K562 (cell line): Measurements from ENCODE around the gene TAF3. TPM values are rescaled to one million over a fixed set of nuclear protein-coding genes. Genes with fewer than 3 reads are reported as not detected.

ENCODE experiments used
- ATAC-seq: fragments of 200-7000 bp; cut with Tn5 transposase; 3 replicates; pipeline ENCODE4 v1.9.1; 2020; ENCODE audit warnings: moderate library complexity
- BruUV-seq: library from RNA; stranded (reverse); fragments of 400-500 nt; replicated peaks from 2 replicates; lab custom pipeline; 2021; lab: Mats Ljungman, UMichigan
- CTCF ChIA-PET: fragments of 300-600 bp; formaldehyde crosslinking; extraction: SDS; loops from one replicate; lab custom pipeline; 2021; ENCODE audit warnings: low intra/inter-chr PET ratio; lab: Yijun Ruan, JAX
- POLR2A ChIA-PET: fragments of 300-600, 350-650 bp; sonication (Branson Sonifier 250); formaldehyde crosslinking; extraction: SDS; loops from one replicate; lab custom pipeline; 2021; ENCODE audit warnings: antibody characterized with exemption, inconsistent platforms; lab: Yijun Ruan, JAX
- DNase-seq, 4 experiments: peaks; one replicate each; pipeline versions ENCODE4 v3.0.0 to v3.0.0-alpha.2; 2011 to 2018; ENCODE audit warnings: low spot score in 3 of 4, mixed read lengths in 3 of 4; ENCODE audit errors: extremely low read depth in 1 of 4
- FAIRE-seq: peaks from 2 replicates; lab custom pipeline; 2011; peaks lifted over from hg19 to GRCh38; lab: Jason Lieb, UNC
- H2AFZ ChIP-seq: 2 replicates; pipeline ENCODE4 v1.6.0; 2011; ENCODE audit warnings: low read depth, low read length, control low read depth, inconsistent platforms
- H3K27ac ChIP-seq: fragments of 200-600 bp; 3 replicates; pipeline ENCODE4 v1.8.0; 2011; ENCODE audit warnings: low read depth, mild to moderate bottlenecking, control low read depth, inconsistent platforms, low read length, moderate library complexity, mixed read lengths; ENCODE audit errors: extremely low read depth
- H3K27me3 ChIP-seq, 2 experiments: fragments of 300-600 bp in 1 of 2; 2 replicates in 1 of 2; 3 replicates in 1 of 2; pipeline versions ENCODE4 v1.6.0 to v1.8.0; 2011; ENCODE audit warnings: inconsistent platforms in 2 of 2, low read length in 2 of 2, mild to moderate bottlenecking in 1 of 2, mixed read lengths in 1 of 2, moderate library complexity in 1 of 2; ENCODE audit not compliant: control insufficient read depth in 2 of 2, insufficient read depth in 2 of 2
- H3K36me3 ChIP-seq: fragments of 300-600 bp; 3 replicates; pipeline ENCODE4 v1.8.0; 2011; ENCODE audit warnings: mild to moderate bottlenecking, low read length, inconsistent platforms; ENCODE audit not compliant: control insufficient read depth, insufficient read depth
- H3K4me1 ChIP-seq, 2 experiments: fragments of 200-600 bp in 1 of 2; replicated peaks in 1 of 2; 2 replicates in 1 of 2; 3 replicates in 1 of 2; pipeline versions ENCODE4 v1.5.1 to v1.8.0; 2011; ENCODE audit warnings: inconsistent platforms in 2 of 2, low read length in 2 of 2, mild to moderate bottlenecking in 1 of 2, mixed read lengths in 1 of 2, moderate library complexity in 1 of 2; ENCODE audit not compliant: control insufficient read depth in 2 of 2, insufficient read depth in 2 of 2
- H3K4me2 ChIP-seq: 2 replicates; pipeline ENCODE4 v1.6.1; 2011; ENCODE audit warnings: low read length, control low read depth, inconsistent platforms, mixed read lengths; ENCODE audit not compliant: insufficient read depth
- H3K4me3 ChIP-seq: fragments of 200-600 bp; sonication (generic), shearing (Covaris generic); 2 replicates; pipeline ENCODE4 v1.5.1; 2016; ENCODE audit warnings: control low read depth, inconsistent platforms
- H3K79me2 ChIP-seq: fragments of 200-600 bp; 3 replicates; pipeline ENCODE4 v1.8.0; 2011; ENCODE audit warnings: low read length, inconsistent platforms; ENCODE audit not compliant: control insufficient read depth, insufficient read depth
- H3K9ac ChIP-seq, 2 experiments: 2 replicates each; pipeline versions ENCODE4 v1.6.0 to v1.6.1; 2011; ENCODE audit warnings: low read depth in 2 of 2, low read length in 2 of 2, control low read depth in 1 of 2, inconsistent platforms in 1 of 2, mild to moderate bottlenecking in 1 of 2, mixed read lengths in 1 of 2; ENCODE audit not compliant: insufficient read depth in 1 of 2
- H3K9me1 ChIP-seq: one replicate; pipeline ENCODE4 v1.6.0; 2011; ENCODE audit warnings: inconsistent platforms, mild to moderate bottlenecking, low read length, moderate library complexity; ENCODE audit not compliant: control insufficient read depth, insufficient read depth
- H3K9me3 ChIP-seq: replicated peaks from 2 replicates; pipeline ENCODE4 v1.5.1; 2011; ENCODE audit warnings: low read depth, low read length, inconsistent platforms; ENCODE audit not compliant: control insufficient read depth, insufficient read depth
- H4K20me1 ChIP-seq: replicated peaks from 2 replicates; pipeline ENCODE4 v1.6.1; 2011; ENCODE audit warnings: low read length, inconsistent platforms, mixed read lengths; ENCODE audit not compliant: control insufficient read depth, insufficient read depth
- CCNT2 ChIP-seq: IDR thresholded peaks from 2 replicates; pipeline ENCODE4 v1.6.1; 2011; ENCODE audit warnings: borderline replicate concordance, low read depth, mild to moderate bottlenecking, moderate library complexity, mixed read lengths, low read length; ENCODE audit not compliant: insufficient read length; ENCODE audit errors: extremely low read depth
- FOXM1 ChIP-seq, 2 experiments: fragments of 450-650 bp in 1 of 2; sonication (generic) in 1 of 2; formaldehyde crosslinking in 1 of 2; IDR thresholded peaks; 2 replicates each; pipeline versions ENCODE4 v1.6.1 to v1.9.0; 2017 to 2022; ENCODE audit warnings: low read depth in 2 of 2, mild to moderate bottlenecking in 2 of 2, missing genetic modification reagents in 1 of 2, moderate library complexity in 1 of 2
- GTF2E2 ChIP-seq: fragments of 200-800 bp; sonication (Bioruptor generic); IDR thresholded peaks from 2 replicates; pipeline ENCODE4 v1.6.1; 2016; ENCODE audit warnings: missing genetic modification characterization, missing compliant biosample characterization
- HIVEP1 ChIP-seq: fragments of 250-450 bp; sonication (Bioruptor Pico); IDR thresholded peaks from 2 replicates; pipeline ENCODE4 v1.4.0; 2020; ENCODE audit warnings: mild to moderate bottlenecking
- HLTF ChIP-seq: fragments of 450-650 bp; IDR thresholded peaks from 2 replicates; pipeline ENCODE4 v1.6.1; 2016
- PCBP1 ChIP-seq: fragments of 200-400 bp; formaldehyde crosslinking; IDR thresholded peaks from 2 replicates; pipeline ENCODE4 v1.6.1; 2018; ENCODE audit warnings: mild to moderate bottlenecking, low read depth, low read length; ENCODE audit not compliant: poor library complexity, severe bottlenecking
- RAD21 ChIP-seq, 2 experiments: fragments of 250-450 bp in 1 of 2; fragments of 450-650 bp in 1 of 2; sonication (Bioruptor Pico) in 1 of 2; formaldehyde crosslinking in 1 of 2; IDR thresholded peaks in 1 of 2; conservative IDR thresholded peaks in 1 of 2; 2 replicates each; pipeline versions ENCODE4 v1.4.0 to v1.8.0; 2020 to 2022; ENCODE audit warnings: mild to moderate bottlenecking in 2 of 2, moderate library complexity in 1 of 2
- RNF2 ChIP-seq: sonication (generic); IDR thresholded peaks from 2 replicates; pipeline ENCODE4 v1.6.1; 2016
- SMARCE1 ChIP-seq: fragments of 450-650 bp; IDR thresholded peaks from 2 replicates; pipeline ENCODE4 v1.7.1; 2016; ENCODE audit warnings: mild to moderate bottlenecking
- XRCC3 ChIP-seq: fragments of 450-650 bp; IDR thresholded peaks from 2 replicates; pipeline ENCODE4 v1.6.1; 2017; ENCODE audit warnings: mild to moderate bottlenecking, moderate library complexity
- ZNF175 ChIP-seq: fragments of 200-800 bp; sonication (Bioruptor generic); IDR thresholded peaks from 2 replicates; pipeline ENCODE4 v1.6.1; 2016; ENCODE audit warnings: low read depth, mild to moderate bottlenecking, missing genetic modification characterization, missing compliant biosample characterization
- ZNF184 ChIP-seq: sonication (generic); formaldehyde crosslinking; IDR thresholded peaks from 2 replicates; pipeline ENCODE4 v1.5.0; 2020; ENCODE audit warnings: missing genetic modification reagents
- WGBS: fragments of 100-300 bp; shearing (Covaris generic); methylation state at CpG from one replicate; pipeline ENCODE4 v1.1.6; 2016; ENCODE audit warnings: low coverage, mixed read lengths; ENCODE audit not compliant: insufficient coverage; ENCODE audit errors: missing lambda C conversion rate; 5-methylcytosine and 5-hydroxymethylcytosine counted together
- in situ Hi-C: fragments of 300-500 bp; cut with MboI; formaldehyde crosslinking; loops from 4 replicates; pipeline ENCODE4 v1.15.0; 2018; ENCODE audit warnings: inconsistent platforms, mixed read lengths
- intact Hi-C: fragments of 100-400 bp; cut with micrococcal nuclease; formaldehyde crosslinking; loops from 2 replicates; pipeline ENCODE4 v1.14.2; 2022
- polyA plus RNA-seq, 8 experiments: library from polyadenylated mRNA; depleted of rRNA in 4 of 8; stranded (reverse) in 5 of 8; unstranded in 3 of 8; fragments of >200 nt; fragmentation: Nextera tagmentation in 2 of 8; fragmentation: Illumina TruSeq in 1 of 8; extraction: Ambion mirVana in 2 of 8; extraction: Trizol in 1 of 8; gene quantifications; 2 replicates each; pipeline versions ENCODE4 v1.2.1 to v1.2.3, GENCODE V29; 2011 to 2014; ENCODE audit warnings: inconsistent platforms in 1 of 8, missing spikeins in 1 of 8
- total RNA-seq, 7 experiments: library from RNA; depleted of rRNA in 6 of 7; stranded (reverse); fragments of >200 nt in 6 of 7; fragmentation: Illumina TruSeq in 2 of 7; extraction: Trizol in 2 of 7; gene quantifications; 2 replicates each; pipeline versions ENCODE4 v1.2.1 to v1.2.3, GENCODE V29; 2011 to 2021; ENCODE audit warnings: low replicate concordance in 1 of 7
- TF ChIP-seq, protein P1 (sequence below), 2 experiments: fragments of 150-350 bp in 1 of 2; IDR thresholded peaks; 2 replicates each; pipeline ENCODE4 v1.6.1; 2012 to 2016; ENCODE audit warnings: low read depth in 2 of 2, low read length in 2 of 2, mild to moderate bottlenecking in 1 of 2, moderate library complexity in 1 of 2
- TF ChIP-seq, protein P2 (sequence below), 3 experiments: IDR thresholded peaks in 2 of 3; conservative IDR thresholded peaks in 1 of 3; 2 replicates each; pipeline ENCODE4 v1.5.1; 2011 to 2012; ENCODE audit warnings: low read length in 3 of 3, mild to moderate bottlenecking in 3 of 3, control low read depth in 2 of 3, improper control_type of control experiment in 1 of 3, inconsistent platforms in 1 of 3, low read depth in 1 of 3, mixed read lengths in 1 of 3, moderate library complexity in 1 of 3; ENCODE audit not compliant: insufficient read depth in 2 of 3
- TF ChIP-seq, protein P3 (sequence below): fragments of 450-650 bp; IDR thresholded peaks from one replicate; pipeline ENCODE4 v1.6.1; 2018; ENCODE audit warnings: mild to moderate bottlenecking, moderate library complexity; ENCODE audit not compliant: partially characterized antibody

The TAF3 gene
- total and polyA plus RNA-seq, 9 of the 15 experiments (the other 6 are each of a cell fraction or from before 2014, with no cell fraction given), result 1.5 to 9.9 (median 4.1) TPM

DNA sequence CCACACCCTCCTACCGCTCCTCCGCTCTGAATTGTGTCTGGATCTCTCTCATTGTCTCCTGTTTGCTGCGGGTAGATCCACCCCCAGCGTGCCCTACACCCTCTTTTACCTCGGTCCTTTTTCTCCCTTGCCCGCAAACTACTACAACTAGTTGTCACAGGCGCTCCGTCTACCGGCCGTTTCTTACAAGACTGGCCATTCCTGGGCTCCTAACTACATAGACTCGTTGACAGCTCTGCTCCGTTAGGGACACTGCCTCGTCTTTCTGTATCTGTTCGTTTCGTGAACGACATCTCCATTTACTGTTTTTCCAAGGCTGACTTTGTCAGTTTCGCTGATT, 786 bp downstream of the TAF3 start:
- FAIRE-seq, result peak; percentile 72
- TF ChIP-seq SMARCE1 (0 out of 2 replicates have a peak, but pooled peaks have one; percentile 20), GTF2E2 (tag) (no peak), ZNF175 (CRISPR knock-in tag) (no peak), ZNF184 (CRISPR knock-in tag) (no peak), FOXM1 (IDR thresholded peaks at IDR 0.05; ENCODE audit: low read depth) (no peak), FOXM1 (CRISPR knock-in tag; IDR thresholded peaks at IDR 0.05; ENCODE audit: low read depth) (no peak), HIVEP1 (CRISPR knock-in tag) (no peak), RNF2 (no peak), XRCC3 (no peak), RAD21 (CRISPR knock-in tag; conservative IDR thresholded peaks at IDR 0.05 in 1 of 2, IDR thresholded peaks at IDR 0.05 in 1 of 2) (peak in 1 of 2 experiments; percentile 26; a peak in 1 of 4 replicates), HLTF (0 out of 2 replicates have a peak, but pooled peaks have one; percentile 30), PCBP1 (no peak), CCNT2 (no peak)
- TF ChIP-seq, protein P1, sequence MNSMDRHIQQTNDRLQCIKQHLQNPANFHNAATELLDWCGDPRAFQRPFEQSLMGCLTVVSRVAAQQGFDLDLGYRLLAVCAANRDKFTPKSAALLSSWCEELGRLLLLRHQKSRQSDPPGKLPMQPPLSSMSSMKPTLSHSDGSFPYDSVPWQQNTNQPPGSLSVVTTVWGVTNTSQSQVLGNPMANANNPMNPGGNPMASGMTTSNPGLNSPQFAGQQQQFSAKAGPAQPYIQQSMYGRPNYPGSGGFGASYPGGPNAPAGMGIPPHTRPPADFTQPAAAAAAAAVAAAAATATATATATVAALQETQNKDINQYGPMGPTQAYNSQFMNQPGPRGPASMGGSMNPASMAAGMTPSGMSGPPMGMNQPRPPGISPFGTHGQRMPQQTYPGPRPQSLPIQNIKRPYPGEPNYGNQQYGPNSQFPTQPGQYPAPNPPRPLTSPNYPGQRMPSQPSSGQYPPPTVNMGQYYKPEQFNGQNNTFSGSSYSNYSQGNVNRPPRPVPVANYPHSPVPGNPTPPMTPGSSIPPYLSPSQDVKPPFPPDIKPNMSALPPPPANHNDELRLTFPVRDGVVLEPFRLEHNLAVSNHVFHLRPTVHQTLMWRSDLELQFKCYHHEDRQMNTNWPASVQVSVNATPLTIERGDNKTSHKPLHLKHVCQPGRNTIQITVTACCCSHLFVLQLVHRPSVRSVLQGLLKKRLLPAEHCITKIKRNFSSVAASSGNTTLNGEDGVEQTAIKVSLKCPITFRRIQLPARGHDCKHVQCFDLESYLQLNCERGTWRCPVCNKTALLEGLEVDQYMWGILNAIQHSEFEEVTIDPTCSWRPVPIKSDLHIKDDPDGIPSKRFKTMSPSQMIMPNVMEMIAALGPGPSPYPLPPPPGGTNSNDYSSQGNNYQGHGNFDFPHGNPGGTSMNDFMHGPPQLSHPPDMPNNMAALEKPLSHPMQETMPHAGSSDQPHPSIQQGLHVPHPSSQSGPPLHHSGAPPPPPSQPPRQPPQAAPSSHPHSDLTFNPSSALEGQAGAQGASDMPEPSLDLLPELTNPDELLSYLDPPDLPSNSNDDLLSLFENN (IDR thresholded peaks at IDR 0.05; ENCODE audit: low read depth in 2 of 2, low read length in 2 of 2), result no peak
- TF ChIP-seq, protein P2, sequence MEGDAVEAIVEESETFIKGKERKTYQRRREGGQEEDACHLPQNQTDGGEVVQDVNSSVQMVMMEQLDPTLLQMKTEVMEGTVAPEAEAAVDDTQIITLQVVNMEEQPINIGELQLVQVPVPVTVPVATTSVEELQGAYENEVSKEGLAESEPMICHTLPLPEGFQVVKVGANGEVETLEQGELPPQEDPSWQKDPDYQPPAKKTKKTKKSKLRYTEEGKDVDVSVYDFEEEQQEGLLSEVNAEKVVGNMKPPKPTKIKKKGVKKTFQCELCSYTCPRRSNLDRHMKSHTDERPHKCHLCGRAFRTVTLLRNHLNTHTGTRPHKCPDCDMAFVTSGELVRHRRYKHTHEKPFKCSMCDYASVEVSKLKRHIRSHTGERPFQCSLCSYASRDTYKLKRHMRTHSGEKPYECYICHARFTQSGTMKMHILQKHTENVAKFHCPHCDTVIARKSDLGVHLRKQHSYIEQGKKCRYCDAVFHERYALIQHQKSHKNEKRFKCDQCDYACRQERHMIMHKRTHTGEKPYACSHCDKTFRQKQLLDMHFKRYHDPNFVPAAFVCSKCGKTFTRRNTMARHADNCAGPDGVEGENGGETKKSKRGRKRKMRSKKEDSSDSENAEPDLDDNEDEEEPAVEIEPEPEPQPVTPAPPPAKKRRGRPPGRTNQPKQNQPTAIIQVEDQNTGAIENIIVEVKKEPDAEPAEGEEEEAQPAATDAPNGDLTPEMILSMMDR (IDR thresholded peaks at IDR 0.05 in 2 of 3, conservative IDR thresholded peaks at IDR 0.05 in 1 of 3; ENCODE audit: insufficient read depth in 2 of 3, low read depth in 1 of 3, low read length in 3 of 3), result peak; percentile 43 to 53 (median 52)
- TF ChIP-seq, protein P3, sequence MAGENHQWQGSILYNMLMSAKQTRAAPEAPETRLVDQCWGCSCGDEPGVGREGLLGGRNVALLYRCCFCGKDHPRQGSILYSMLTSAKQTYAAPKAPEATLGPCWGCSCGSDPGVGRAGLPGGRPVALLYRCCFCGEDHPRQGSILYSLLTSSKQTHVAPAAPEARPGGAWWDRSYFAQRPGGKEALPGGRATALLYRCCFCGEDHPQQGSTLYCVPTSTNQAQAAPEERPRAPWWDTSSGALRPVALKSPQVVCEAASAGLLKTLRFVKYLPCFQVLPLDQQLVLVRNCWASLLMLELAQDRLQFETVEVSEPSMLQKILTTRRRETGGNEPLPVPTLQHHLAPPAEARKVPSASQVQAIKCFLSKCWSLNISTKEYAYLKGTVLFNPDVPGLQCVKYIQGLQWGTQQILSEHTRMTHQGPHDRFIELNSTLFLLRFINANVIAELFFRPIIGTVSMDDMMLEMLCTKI, result no peak

More for the DNA sequence above, 786 bp downstream of the TAF3 start:
- Histone ChIP-seq H4K20me1 (peaks cover 10% of the 10 kb centered on the region; the same call in 1 of the 2 replicates), H3K79me2 (peaks cover 28% of the 10 kb centered on the region), H3K9me3 (no peaks in the 10 kb centered on the region), H3K27ac (peak overlapping the region; percentile 77; the same call in 2 of the 3 replicates), H3K4me3 (peak overlapping the region; percentile 88), H3K27me3 (no peaks in the 10 kb centered on the region), H3K4me2 (peak overlapping the region; percentile 98), H3K9ac (peak overlapping the region; percentile 84 to 95), H3K9me1 (no peaks in the 10 kb centered on the region), H2AFZ (peak overlapping the region; percentile 100), H3K4me1 (peaks cover 7 to 13% of the 10 kb centered on the region in 2 experiments), H3K36me3 (peaks cover 18% of the 10 kb centered on the region; the same call in 2 of the 3 replicates)
- peak; percentile 47 to 75 (median 50) for DNase-seq
- in situ Hi-C loops (no loop called here), intact Hi-C loops (loop anchor here (2.0 kb wide), 1 partner anchor 30 kb away; the partner anchor contains the start of gene ATP5F1C)
- BruUV-seq, result no TSS peak
- CTCF ChIA-PET, result no interaction called here
- POLR2A ChIA-PET, result interaction anchor here (0.7 to 3.4 kb wide), 5 partner anchors 10 to 31 kb away, joined by 6 to 19 read pairs (median 11); partner anchors contain the start of genes ATP5F1C and KIN
- WGBS, result under 1% methylated on average over 17 of the region's 17 CpGs
- peak; percentile 85 for ATAC-seq
